GM13976 (cell line): ENCODE results near the gene SLC51A.
"Not testable (repeated sequence)": the region's sequence is repeated elsewhere in the genome, so short reads cannot be mapped to it uniquely, and the experiment has no call there.

Experiments
- DNase-seq: peaks from one replicate; pipeline ENCODE4 v3.0.0; 2012; ENCODE audit warnings: low spot score
- in situ Hi-C: fragments of 300-500 bp; cut with MboI; formaldehyde crosslinking; loops from one replicate; pipeline ENCODE4 v1.12.0; 2022; ENCODE audit warnings: low sequenced_read_pairs, mixed read lengths, inconsistent platforms; ENCODE audit not compliant: unreplicated experiment
- TF ChIP-seq, protein P1 (sequence below): IDR thresholded peaks from 2 replicates; pipeline ENCODE4 v1.5.1; 2012; ENCODE audit warnings: borderline replicate concordance, mild to moderate bottlenecking; ENCODE audit not compliant: insufficient read depth; ENCODE audit errors: extremely low read depth, missing control alignments, control extremely low read depth

The SLC51A gene

DNA sequence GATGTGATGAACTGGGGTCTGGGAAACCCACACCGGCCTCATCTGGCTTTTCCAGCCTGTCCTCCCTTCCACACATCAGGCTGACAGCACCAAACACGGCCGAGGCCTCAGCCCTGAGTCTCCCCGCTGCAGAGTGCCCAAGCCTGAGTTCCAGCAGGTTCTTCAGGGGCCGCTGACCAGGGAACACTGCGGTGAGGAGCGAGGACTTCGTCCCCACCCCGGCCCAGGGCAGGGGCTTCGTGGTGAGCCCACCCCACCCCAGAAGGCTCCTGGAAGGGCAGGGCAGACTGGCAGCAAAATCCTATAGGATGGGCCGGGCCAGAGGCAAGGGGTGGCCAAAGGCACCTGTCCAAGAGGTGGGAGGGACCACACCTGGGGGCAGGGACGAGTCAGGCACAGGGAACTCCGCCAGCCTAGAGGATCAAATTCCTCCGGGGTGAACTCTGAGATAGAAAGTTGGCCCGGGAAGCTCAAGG, at the start of gene SLC51A:
TSS of gene SLC51A (plus strand) at position 446 of the 476 bp plus-strand sequence. CDS start 179 bp downstream, outside the sequence.
- in situ Hi-C loops = no loop called here
- DNase-seq = no peak
- TF ChIP-seq, protein P1, sequence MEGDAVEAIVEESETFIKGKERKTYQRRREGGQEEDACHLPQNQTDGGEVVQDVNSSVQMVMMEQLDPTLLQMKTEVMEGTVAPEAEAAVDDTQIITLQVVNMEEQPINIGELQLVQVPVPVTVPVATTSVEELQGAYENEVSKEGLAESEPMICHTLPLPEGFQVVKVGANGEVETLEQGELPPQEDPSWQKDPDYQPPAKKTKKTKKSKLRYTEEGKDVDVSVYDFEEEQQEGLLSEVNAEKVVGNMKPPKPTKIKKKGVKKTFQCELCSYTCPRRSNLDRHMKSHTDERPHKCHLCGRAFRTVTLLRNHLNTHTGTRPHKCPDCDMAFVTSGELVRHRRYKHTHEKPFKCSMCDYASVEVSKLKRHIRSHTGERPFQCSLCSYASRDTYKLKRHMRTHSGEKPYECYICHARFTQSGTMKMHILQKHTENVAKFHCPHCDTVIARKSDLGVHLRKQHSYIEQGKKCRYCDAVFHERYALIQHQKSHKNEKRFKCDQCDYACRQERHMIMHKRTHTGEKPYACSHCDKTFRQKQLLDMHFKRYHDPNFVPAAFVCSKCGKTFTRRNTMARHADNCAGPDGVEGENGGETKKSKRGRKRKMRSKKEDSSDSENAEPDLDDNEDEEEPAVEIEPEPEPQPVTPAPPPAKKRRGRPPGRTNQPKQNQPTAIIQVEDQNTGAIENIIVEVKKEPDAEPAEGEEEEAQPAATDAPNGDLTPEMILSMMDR = no peak

DNA sequence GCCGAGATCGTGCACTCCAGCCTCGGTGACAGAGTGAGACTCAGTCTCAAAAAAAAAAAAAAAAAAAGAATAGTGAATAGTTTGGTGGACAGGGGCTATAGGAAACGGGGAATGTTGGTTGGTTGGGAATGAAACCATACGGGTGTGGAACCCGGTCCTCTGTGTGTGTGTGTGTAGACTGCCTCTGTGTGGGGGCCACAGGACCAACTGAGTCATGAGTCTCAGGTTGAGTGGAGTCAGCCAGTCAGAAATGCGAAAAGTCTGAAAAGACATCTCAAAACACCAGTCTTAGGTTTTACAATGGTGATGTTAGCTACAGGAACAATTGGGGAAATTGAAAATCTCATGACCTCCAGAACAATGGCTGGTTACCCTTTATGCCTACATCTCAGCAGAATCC, 49.6 kb upstream of the SLC51A start:
- TF ChIP-seq, protein P1 = no peak
- in situ Hi-C loops = no loop called here
- no peak for DNase-seq

DNA sequence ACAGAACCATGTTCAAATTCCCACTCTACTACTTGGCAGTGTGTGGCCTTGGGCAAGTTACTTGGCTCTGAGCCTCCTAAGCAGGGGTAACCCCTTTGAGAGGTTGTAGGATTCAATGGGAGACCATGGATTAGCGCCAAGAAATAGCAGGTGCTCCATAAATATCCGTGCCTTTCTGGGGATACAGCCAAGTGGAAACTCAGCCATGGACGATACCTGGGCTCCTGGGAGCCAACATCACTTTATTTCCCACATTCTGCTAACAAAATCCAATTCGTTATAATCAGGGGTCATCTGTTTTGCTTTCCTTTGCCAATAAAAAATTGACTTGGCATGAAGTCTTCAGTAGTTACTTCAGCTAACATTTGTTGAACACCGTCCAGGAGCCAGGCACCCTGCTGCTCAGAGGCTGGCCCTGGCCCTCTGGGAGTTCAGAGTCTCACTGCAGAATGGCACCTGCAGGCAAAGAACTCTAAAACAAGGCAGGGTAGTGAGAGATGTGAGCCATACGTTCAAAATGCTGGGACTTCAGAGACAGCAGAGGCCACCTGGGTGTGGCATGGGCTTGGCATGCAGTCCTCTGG, 47.4 kb upstream of the SLC51A start:
- DNase-seq = no peak
- TF ChIP-seq, protein P1 = no peak
- in situ Hi-C loops = no loop called here

DNA sequence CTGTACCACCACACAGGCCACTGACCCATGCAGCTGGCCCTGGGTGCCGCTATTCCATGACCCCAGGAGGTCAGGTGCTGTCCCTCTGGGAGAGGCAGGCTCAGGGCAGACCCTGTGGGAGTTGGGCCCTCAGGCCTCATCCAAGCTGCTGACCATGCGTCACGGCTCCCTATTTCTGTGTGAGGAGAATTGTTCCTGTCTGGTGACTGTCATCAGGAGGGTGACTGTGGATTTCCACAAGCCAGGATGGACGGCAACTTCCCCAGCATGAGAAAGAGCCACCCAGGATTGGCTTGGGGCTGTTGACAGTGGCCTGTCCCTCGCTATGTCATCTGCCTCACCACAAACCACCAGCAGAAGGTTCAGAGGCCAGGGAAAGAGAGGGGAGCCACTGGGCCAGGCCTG, 46.5 kb upstream of the SLC51A start:
- TF ChIP-seq, protein P1 = no peak
- peak; percentile 24 for DNase-seq
- in situ Hi-C loops = no loop called here

DNA sequence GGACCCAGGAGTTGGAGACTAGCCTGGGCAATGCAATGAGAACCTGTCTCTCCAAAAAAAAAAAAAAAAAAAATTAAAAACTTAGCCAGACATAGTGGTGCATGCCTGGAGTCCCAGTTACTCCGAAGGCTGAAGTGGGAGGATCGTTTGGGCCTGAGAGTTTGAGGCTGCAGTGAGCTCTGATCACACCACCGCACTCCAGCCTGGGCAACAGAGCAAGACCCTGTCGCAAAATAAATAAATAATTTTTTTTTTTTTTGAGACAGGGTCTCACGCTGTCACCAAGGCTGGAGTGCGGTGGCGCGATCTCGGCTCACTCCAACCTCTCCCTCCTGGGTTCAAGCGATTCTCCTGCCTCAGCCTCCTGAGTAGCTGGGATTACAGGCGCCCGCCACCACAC, 46.0 kb upstream of the SLC51A start:
- in situ Hi-C loops = not testable (repeated sequence)

DNA sequence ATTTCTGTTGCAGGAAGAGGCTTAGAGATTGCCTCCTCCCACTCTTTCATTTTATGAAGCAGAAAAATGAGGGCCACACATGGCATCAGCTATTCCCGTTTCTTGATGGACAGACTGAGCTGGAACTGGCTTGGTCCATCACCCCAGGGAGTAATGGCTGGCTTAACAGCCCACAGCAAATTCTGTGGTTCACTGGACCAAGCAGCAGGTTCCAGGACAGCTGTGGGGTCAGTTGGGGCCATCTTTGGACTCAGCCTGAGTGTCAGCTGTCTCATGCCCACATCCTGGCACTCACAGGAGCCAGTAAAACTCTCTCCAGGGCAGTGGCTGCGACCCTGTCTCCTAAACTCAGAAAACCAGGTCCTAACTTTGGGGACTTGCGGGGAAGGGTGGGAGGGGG, 41.7 kb upstream of the SLC51A start:
- TF ChIP-seq, protein P1 = no peak
- in situ Hi-C loops = no loop called here
- DNase-seq = no peak

More for the DNA sequence above, 46.0 kb upstream of the SLC51A start:
- DNase-seq = not testable (repeated sequence)

DNA sequence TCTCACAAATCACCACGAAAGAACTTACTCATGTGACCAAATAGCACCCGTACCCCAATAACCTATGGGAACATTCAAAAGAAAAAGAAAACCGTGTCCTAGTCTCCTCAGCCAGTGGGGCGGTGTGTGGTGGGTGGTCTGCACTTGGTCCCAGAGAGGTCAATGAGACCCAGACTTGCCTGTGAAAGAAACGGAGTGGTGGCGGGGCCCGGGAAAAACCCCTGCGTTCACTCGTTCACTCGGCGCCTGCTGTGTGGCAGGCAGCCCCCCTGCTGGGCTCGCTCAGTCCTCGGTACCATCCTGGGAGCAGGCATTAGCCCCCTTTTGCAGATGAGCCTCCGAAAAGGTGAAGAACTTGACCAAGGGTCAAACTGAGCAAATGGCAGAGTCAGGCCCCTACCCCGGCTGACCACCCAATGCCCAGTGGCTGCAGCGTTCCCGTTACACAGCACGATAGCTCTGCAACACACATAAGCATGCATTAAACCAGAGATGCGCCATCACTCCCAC, 41.2 kb upstream of the SLC51A start:
- in situ Hi-C loops = no loop called here
- TF ChIP-seq, protein P1 = no peak
- no peak for DNase-seq
